Measurements from ENCODE around the gene SLC46A1.

SLC46A1 gene

DNA sequence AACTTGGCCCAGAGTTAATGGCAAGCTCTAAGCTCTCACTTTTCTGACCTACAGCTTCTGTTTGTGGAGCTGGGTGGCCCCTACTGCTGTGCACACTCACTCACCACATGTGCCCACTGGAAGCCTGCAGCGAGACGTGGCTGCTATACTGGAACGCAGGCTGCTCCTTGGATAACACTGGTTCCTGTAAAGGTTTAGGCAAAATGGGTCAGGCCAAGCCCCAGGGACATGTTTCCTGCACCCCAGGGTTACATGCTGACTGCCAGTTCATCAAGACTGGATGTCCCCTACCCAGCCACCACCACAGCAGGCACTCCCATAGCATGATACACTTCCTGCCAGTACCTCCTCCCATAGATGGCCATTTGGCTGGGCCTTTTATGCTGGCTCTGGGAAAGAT lies 57.0 kb downstream of the SLC46A1 start:
- DNase-seq: no peak

DNA sequence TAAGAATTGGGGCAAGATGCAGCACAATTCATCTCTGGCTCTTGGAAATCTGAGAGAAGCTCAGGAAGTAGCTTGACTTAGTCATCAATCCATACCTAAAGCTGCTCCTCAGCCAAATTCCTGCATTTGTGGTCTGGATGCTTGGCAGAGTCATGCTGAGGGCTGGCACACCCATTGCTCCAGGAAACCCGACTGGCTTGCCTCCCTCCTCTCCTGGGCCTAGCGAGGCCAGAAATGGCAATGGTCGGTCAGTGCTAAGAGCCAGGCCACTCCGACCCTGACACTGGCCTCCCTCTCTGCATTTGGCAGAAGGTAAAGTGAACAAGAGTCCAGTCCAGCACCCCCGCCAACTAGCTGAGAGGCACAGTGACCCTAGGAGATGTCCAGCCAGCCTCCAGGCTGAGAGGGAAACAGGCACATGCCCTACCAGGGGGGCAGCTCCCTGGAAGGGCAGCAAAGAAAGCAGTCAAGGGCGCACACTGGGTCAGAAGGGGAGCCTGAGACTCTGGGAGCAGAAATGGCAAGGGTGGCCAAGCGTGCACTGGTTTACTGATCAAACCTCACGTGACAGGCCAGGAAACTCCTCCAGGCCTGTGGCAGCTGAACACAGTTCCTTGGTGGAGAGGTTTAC lies 58.6 kb downstream of the SLC46A1 start:
- no peak for DNase-seq

GRCh38 chr17:28346746-28347246 lies 59.2 kb downstream of the SLC46A1 start:
- no peak for DNase-seq

- no peak for DNase-seq
These were observed 59.8 kb downstream of the SLC46A1 start for GRCh38 chr17:28346199-28346580.

- DNase-seq: no peak
These were observed 60.4 kb downstream of the SLC46A1 start for GRCh38 chr17:28345419-28346198.

Measured in femur (tissue), 1 donor.